Heart left ventricle (tissue), 16 donors: Measurements from ENCODE around the gene MYO18B. TPM values are rescaled to one million over a fixed set of nuclear protein-coding genes. Genes with fewer than 3 reads are reported as not detected.

Experiments
- ATAC-seq, 4 donors: fragments of 200-7000 bp; cut with Tn5 transposase; one replicate each; pipeline ENCODE4 v1.9.1; 2020 to 2022; ENCODE audit warnings: moderate library complexity in 4 of 4, mild to moderate bottlenecking in 3 of 4, moderate number of reproducible peaks in 1 of 4
- DNase-seq, 5 donors: peaks; one replicate each; pipeline ENCODE4 v3.0.0-alpha.2; 2020
- H3K27ac ChIP-seq, 12 donors: fragments of 200-600 bp; sonication (generic) in 4 of 12; one replicate each; pipeline versions ENCODE4 v1.5.0 to v1.8.0; 2016 to 2022; ENCODE audit warnings: mild to moderate bottlenecking in 2 of 12
- H3K27me3 ChIP-seq, 9 donors: fragments of 200-600 bp; sonication (generic) in 2 of 9; one replicate each; pipeline versions ENCODE4 v1.5.1 to v1.8.0; 2016 to 2022; ENCODE audit warnings: mild to moderate bottlenecking in 3 of 9
- H3K36me3 ChIP-seq, 9 donors: fragments of 200-600 bp; sonication (generic) in 2 of 9; one replicate each; pipeline versions ENCODE4 v1.5.0 to v1.8.0; 2018 to 2022; ENCODE audit warnings: mild to moderate bottlenecking in 2 of 9
- H3K4me1 ChIP-seq, 12 donors: fragments of 200-600 bp; sonication (generic) in 4 of 12; one replicate each; pipeline versions ENCODE4 v1.5.0 to v1.8.0; 2016 to 2022; ENCODE audit warnings: mild to moderate bottlenecking in 3 of 12
- H3K4me3 ChIP-seq, 12 donors: fragments of 200-600 bp; sonication (generic) in 4 of 12; one replicate each; pipeline versions ENCODE4 v1.5.0 to v1.8.0; 2017 to 2022; ENCODE audit warnings: mild to moderate bottlenecking in 9 of 12, moderate library complexity in 4 of 12
- H3K9me3 ChIP-seq, 12 donors: fragments of 200-600 bp; sonication (generic) in 4 of 12; one replicate each; pipeline versions ENCODE4 v1.5.0 to v1.8.0; 2016 to 2022; ENCODE audit warnings: mild to moderate bottlenecking in 1 of 12
- CTCF ChIP-seq, 12 donors: fragments of 200-600 bp; sonication (generic) in 4 of 12; IDR thresholded peaks; one replicate each; pipeline versions ENCODE4 v1.5.0 to v1.8.0; 2018 to 2022; ENCODE audit warnings: antibody characterized with exemption in 12 of 12, mild to moderate bottlenecking in 5 of 12
- POLR2A ChIP-seq, 2 donors: fragments of 450-650 bp; IDR thresholded peaks; one replicate each; pipeline ENCODE4 v1.6.1; 2017; ENCODE audit warnings: antibody characterized with exemption in 2 of 2, mild to moderate bottlenecking in 2 of 2, moderate library complexity in 2 of 2
- WGBS, 4 donors: extraction: QIAGEN DNeasy Blood & Tissue Kit in 2 of 4; methylation state at CpG; one replicate each; pipeline versions ENCODE4 v1.1.5 to v1.1.7; 2013 to 2018; 5-methylcytosine and 5-hydroxymethylcytosine counted together
- intact Hi-C, 10 donors: fragments of 100-400 bp; cut with DNase I; formaldehyde crosslinking; loops; one replicate each; pipeline versions ENCODE4 v1.11.1 to v1.14.2; 2022
- polyA plus RNA-seq, 2 donors: library from polyadenylated mRNA; stranded (reverse); fragments of 200-250 nt; gene quantifications; one replicate each; pipeline ENCODE4 v1.2.3, GENCODE V29; 2013
- total RNA-seq, 9 donors: library from RNA; depleted of rRNA in 2 of 9; stranded (reverse); fragments of >200 nt in 2 of 9; fragmentation: NEBNext Ultra II Directional in 3 of 9; extraction: Animal tissue kit (Norgen Biotek cat#: 25700) in 3 of 9; gene quantifications; one replicate each; pipeline versions ENCODE4 v1.1.0 to v1.2.4, GENCODE V29; 2016 to 2023
- donor health status: ischemic (EF 13 %, LVEDD 7.1; RV severe dilation, severe dysfunction).
- donor health status: healthy with polysubstance abuse.
- donor health status: DM: no; HTN: yes; CAD: no.
- donor health status: DM: no; HTN: no; CAD: no.
- donor health status: ischemic (EF 25% LVEDD 6.9; RV normal size, moderate dysfunction).
- donor health status: ischemic (EF 25% LVEDD 5.7; RV mildly dilated, moderate dysfunction).
- donor health status: healthy.
- donor health status: DM: yes; HTN: yes; CAD: no.
- donor health status: ischemic (EF 35%, LVEDD 5.7; RV mildly dilated, moderate dysfunction).
- donor health status: nonischemic (EF 11% LVEDD 7.7; RV severe dilation, severe dysfunction).
- donor health status: DM: yes; HTN: yes; CAD: no.
- donor health status: PGD.
- donor health status: ischemic (EF 29% LVEDD 5.4; RV normal size, mild dysfunction).
- donor health status: nonischemic (EF 23%, LVEDD 6.1; RV moderate dilation, normal function).

MYO18B gene
- total and polyA plus RNA-seq, 11 donors = 140 to 301 (median 193) TPM

GRCh38 chr22:25714739-25715138, 27.2 kb upstream of the MYO18B start:
- no peaks in the 10 kb centered on the region for H3K9me3 ChIP-seq
- H3K36me3 ChIP-seq = peaks cover 0 to 46% (median 3%) of the 10 kb centered on the region in 9 donors
- no peak overlapping the region for H3K27ac ChIP-seq
- H3K27me3 ChIP-seq = no peaks in the 10 kb centered on the region
- TF ChIP-seq POLR2A (IDR thresholded peaks at IDR 0.05) = no peak
- TF ChIP-seq CTCF (IDR thresholded peaks at IDR 0.05) = no peak
- WGBS, 4 donors = 64 to 87% (median 76%) methylated on average over 6 of the region's 6 CpGs
- ATAC-seq = no peak
- peaks cover 0 to 10% (median 0%) of the 10 kb centered on the region in 12 donors for H3K4me1 ChIP-seq
- intact Hi-C loops = loop anchor here in 1 of 10 donors (5.0 kb wide), 1 partner anchor 58 kb away; no protein-coding TSS in a partner anchor
- no peak overlapping the region for H3K4me3 ChIP-seq
- no peak for DNase-seq

GRCh38 chr22:25716637-25717036, 25.4 kb upstream of the MYO18B start:
- H3K9me3 ChIP-seq = no peaks in the 10 kb centered on the region
- peaks cover 0 to 10% (median 0%) of the 10 kb centered on the region in 12 donors for H3K4me1 ChIP-seq
- no peak for TF ChIP-seq CTCF (IDR thresholded peaks at IDR 0.05)
- TF ChIP-seq POLR2A (IDR thresholded peaks at IDR 0.05) = no peak
- no peak for DNase-seq
- intact Hi-C loops = no loop called here
- 87 to 93% (median 93%) methylated on average over 10 of the region's 10 CpGs for WGBS, 4 donors
- H3K27me3 ChIP-seq = no peaks in the 10 kb centered on the region
- no peak overlapping the region for H3K4me3 ChIP-seq
- H3K36me3 ChIP-seq = peaks cover 0 to 34% (median 0%) of the 10 kb centered on the region in 9 donors
- ATAC-seq = no peak
- no peak overlapping the region for H3K27ac ChIP-seq

- intact Hi-C loops = no loop called here
- no peaks in the 10 kb centered on the region for H3K9me3 ChIP-seq
- no peaks in the 10 kb centered on the region for H3K27me3 ChIP-seq
- peaks cover 0 to 10% (median 0%) of the 10 kb centered on the region in 12 donors for H3K4me1 ChIP-seq
- DNase-seq = no peak
- WGBS, 4 donors = 67 to 82% (median 78%) methylated on average over 10 of the region's 10 CpGs
- peaks cover 0 to 35% (median 0%) of the 10 kb centered on the region in 9 donors for H3K36me3 ChIP-seq
- ATAC-seq = peak in 3 of 4 donors; percentile 13 to 75 (median 45)
- peak overlapping the region in 2 of 12 donors; percentile 19 to 27 for H3K27ac ChIP-seq
- no peak for TF ChIP-seq CTCF (IDR thresholded peaks at IDR 0.05)
- TF ChIP-seq POLR2A (IDR thresholded peaks at IDR 0.05) = no peak
- no peak overlapping the region for H3K4me3 ChIP-seq
Observed at GRCh38 chr22:25718135-25718840, 23.7 kb upstream of the MYO18B start.

GRCh38 chr22:25722223-25722622, 19.8 kb upstream of the MYO18B start:
- WGBS, 4 donors = 94 to 97% (median 96%) methylated on average over 16 of the region's 16 CpGs
- no peak for TF ChIP-seq CTCF (IDR thresholded peaks at IDR 0.05)
- no peak for TF ChIP-seq POLR2A (IDR thresholded peaks at IDR 0.05)
- no peak overlapping the region for H3K4me3 ChIP-seq
- no peaks in the 10 kb centered on the region for H3K27me3 ChIP-seq
- peaks cover 0 to 17% (median 0%) of the 10 kb centered on the region in 9 donors for H3K36me3 ChIP-seq
- ATAC-seq = no peak
- H3K4me1 ChIP-seq = peaks cover 0 to 10% (median 0%) of the 10 kb centered on the region in 12 donors
- H3K27ac ChIP-seq = no peak overlapping the region
- H3K9me3 ChIP-seq = no peaks in the 10 kb centered on the region
- intact Hi-C loops = no loop called here
- DNase-seq = no peak
